Keratinocyte (primary cell): ENCODE results near the gene RNF212.

Source experiments
- EZH2 ChIP-seq: IDR thresholded peaks from one replicate; pipeline ENCODE4 v1.6.1; 2012; ENCODE audit warnings: inconsistent platforms, mild to moderate bottlenecking, low read length, moderate library complexity
- TF ChIP-seq, protein P1 (sequence below), 3 experiments: IDR thresholded peaks in 1 of 3; conservative IDR thresholded peaks in 1 of 3; optimal IDR thresholded peaks in 1 of 3; 2 replicates in 2 of 3; 3 replicates in 1 of 3; pipeline versions ENCODE3 to v1.5.1; 2011; ENCODE audit warnings: low read length in 3 of 3, mild to moderate bottlenecking in 3 of 3, moderate library complexity in 2 of 3, control low read depth in 1 of 3, inconsistent platforms in 1 of 3; ENCODE audit not compliant: insufficient read depth in 2 of 3; ENCODE audit errors: extremely low read depth in 1 of 3

DNA sequence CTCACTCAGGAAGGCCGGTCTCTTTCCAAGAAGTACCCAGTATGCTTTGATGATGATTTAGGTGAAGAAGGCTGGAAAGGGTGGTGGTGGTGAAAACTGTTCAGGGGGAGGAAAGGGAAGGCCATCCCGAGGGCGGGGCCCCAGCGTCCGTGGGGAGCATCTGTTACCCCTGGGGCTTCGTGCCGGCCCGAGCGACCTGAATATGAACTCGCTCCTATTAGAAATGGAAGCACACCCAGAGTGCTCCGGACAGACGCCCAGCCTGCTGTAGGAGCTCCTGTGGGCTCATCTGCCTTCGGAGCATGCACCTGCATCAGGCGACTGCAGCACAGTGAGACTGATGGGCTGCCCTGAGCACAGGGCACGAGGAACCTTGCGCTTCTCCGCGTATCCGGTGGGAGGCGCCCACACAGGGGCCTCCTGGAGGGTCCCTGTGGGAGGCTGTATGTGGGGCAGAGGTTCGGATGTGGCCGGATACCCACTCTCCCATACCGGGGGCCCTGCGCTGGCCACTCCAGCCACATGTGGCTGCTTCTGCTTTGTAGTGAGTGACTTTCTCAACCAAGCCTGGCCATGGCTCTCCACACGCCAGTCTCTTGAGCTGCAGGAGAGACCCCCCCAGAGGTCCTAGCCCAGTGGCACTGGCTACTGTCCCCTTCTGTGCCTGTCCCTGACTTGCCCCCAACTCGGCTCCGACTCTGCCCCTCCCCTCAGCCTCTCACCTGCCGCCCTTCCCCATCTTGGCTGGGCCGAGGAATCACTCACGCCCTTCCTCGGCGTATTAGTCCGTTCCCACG lies 65.2 kb downstream of the RNF212 start:
- TF ChIP-seq, protein P1, sequence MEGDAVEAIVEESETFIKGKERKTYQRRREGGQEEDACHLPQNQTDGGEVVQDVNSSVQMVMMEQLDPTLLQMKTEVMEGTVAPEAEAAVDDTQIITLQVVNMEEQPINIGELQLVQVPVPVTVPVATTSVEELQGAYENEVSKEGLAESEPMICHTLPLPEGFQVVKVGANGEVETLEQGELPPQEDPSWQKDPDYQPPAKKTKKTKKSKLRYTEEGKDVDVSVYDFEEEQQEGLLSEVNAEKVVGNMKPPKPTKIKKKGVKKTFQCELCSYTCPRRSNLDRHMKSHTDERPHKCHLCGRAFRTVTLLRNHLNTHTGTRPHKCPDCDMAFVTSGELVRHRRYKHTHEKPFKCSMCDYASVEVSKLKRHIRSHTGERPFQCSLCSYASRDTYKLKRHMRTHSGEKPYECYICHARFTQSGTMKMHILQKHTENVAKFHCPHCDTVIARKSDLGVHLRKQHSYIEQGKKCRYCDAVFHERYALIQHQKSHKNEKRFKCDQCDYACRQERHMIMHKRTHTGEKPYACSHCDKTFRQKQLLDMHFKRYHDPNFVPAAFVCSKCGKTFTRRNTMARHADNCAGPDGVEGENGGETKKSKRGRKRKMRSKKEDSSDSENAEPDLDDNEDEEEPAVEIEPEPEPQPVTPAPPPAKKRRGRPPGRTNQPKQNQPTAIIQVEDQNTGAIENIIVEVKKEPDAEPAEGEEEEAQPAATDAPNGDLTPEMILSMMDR (optimal IDR thresholded peaks at IDR 0.05 in 1 of 3, IDR thresholded peaks at IDR 0.05 in 1 of 3, conservative IDR thresholded peaks at IDR 0.05 in 1 of 3; ENCODE audit: extremely low read depth in 1 of 3, insufficient read depth in 2 of 3, low read length in 3 of 3): no peak
- TF ChIP-seq EZH2: no peak
